NCI-H2196 treated with DMSO at 0.1 percent for 48 hours (cell line): ENCODE measurements around the gene WRAP73.

Source experiments
- DNase-seq: peaks from one replicate; lab custom pipeline; 2025; ENCODE audit not compliant: unreplicated experiment; lab: John Stamatoyannopoulos, UW

Gene WRAP73

DNA sequence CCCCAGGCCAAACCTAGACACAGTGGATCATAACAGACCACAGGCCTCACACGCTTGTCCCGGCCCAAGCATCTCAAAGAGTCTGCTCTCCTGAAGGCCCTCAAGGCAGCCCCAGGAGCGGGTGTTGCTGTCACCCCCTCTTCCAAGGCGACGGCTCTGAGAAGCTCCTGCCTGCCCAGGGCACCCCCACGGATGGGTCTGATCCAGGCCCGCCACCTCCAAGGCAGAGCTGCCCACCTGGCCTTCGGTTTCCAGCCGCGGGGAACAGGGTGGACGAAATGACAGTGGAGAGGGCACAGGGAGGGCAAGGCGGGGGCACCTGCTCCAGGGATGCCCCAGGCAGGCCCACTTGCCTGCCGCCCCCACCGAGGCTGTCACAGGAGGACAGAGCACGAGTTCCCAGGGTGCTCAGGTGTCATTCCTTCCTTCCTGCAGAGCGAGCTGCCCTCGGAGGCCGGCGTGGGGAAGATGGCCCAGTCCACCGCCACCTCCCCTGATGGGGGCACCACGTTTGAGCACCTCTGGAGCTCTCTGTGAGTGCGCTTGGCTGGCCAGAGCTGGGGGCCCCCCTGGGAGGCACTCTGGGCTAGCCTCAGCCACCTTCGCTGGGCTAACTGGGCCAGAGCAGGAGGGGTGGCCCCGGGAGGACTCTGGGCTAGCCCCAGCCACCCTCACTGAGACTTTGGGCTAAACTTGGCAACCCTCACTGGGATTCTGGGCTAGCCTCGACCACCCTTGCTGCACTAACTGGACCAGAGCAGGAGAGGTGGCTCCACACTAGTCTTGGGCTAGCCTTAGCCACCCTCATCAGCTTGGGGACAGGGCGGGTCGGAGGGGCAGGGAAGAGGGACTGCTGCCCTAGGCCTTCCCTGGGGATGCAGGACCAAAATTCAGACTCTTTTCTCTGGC is 32.2 kb upstream of the WRAP73 start:
- DNase-seq, result no peak

DNA sequence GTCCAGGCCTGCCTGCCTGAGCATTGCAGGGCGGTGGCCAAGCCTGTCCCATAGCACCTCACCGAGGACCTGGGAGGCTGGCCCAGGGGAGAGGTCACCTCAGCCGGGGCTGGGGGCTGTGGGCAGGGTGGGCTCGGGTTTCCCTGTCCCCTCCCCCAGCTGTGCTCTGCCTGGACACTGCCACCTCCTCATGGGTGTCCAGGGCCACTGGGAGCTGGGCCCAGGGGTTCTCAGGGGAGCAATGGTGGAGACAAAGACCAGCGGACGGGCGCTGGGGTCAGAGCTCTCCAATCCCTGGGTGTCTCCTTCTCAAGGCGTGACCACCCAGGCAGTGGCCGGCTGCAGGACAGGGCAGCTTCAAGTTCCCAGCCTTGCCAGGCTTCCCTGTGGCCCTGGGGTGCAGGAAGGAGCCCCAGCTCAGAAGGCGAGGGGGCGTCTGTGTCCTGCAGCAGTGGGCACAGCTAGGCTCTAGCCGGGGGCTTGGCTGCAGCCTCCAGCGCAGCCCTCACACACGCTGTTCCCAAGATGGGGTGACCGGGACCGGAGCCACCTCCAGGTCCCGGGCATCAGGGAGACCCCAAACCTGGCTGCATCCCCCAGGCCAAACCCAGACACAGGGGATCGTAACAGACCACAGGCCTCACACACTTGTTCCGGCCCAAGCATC is 31.5 kb upstream of the WRAP73 start:
- DNase-seq, result no peak

DNA sequence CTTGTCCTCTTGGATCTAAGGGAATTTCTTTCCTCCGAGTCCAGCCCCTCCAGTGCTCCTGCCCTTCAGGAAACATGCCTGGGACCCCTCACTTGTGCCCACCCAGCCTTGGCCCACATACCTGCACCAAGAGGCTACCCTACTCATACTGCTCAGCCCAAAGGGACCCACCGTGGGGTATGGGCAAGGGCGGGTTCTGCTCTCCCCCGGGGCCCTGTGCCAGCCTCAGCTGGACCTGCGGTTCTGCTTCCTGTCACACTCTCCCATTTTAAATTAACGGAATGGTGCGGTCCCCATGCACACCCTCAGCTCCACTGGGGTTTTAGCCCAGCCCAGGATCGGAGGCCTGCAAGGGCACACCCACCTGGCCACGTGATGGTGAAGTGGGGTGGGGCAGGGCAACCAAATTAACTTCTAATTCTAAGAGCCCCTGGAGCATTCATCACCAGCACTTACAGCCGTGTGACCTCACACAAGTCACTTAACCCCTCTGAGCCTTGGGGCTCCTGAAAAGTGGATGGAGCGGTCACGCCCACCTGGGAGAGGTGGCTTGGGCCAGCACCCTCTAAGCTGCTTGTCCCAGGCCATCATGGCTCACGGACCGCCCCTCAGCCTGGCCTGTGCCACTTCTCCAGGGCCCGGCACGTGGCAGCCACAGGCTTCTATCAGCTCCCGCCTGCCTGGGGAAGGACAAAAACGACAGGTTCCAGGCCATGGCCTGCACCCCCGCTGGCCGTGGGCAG is 30.8 kb upstream of the WRAP73 start:
- no peak for DNase-seq

DNA sequence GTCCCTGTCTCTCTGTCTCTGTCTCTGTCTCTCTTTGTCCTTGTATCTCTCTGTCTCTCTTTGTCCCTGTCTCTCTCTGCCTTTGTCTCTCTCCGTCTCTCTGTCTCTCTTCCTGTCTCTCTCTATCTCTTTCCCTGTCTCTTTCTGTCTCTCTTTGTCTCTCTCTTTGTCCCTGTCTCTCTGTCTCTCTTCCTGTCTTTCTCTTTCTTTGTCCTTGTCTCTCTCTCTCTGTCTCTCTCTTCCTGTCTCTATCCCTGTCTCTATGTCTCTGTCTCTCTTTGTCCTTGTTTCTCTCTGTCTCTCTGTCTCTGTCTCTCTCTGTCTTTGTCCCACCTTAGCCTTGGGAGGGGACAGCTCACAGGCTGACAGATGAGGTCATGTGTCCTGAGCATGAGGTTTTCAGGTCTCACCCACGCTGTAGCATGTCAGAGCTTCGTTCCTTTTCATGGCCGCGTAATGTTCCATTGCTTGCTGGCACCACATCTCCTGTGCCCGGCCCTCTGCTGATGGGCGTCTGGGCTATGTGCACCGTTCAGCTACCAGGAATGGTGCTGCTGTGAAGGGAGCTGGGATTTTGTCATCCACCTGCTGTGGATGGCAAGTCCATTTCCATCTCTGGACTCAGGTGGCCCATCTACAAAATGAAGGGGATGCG is 30.0 kb upstream of the WRAP73 start:
- DNase-seq, result no peak

DNA sequence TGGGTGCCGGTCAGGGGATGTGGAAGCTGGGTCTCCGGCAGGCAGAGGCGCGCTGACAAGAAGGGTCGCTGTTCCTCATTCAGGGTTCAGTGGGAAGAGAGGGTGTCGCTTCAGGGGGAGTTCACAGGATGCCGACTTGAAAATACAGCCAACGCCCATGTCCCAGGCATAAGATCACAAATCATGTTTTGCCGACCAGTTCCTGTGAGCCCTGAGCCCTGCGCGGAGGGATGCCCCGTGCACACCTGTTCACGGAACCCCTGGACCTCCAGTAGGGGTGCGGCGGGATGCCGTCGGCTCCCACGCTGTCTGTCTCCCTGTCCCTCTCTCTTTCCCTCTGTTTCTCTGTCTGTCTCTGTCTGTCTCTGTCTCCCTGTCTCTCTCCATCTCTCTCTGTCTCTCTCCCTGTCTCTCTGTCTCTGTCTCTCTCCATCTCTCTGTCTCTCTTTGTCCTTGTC is 29.2 kb upstream of the WRAP73 start:
- DNase-seq, result no peak

DNA sequence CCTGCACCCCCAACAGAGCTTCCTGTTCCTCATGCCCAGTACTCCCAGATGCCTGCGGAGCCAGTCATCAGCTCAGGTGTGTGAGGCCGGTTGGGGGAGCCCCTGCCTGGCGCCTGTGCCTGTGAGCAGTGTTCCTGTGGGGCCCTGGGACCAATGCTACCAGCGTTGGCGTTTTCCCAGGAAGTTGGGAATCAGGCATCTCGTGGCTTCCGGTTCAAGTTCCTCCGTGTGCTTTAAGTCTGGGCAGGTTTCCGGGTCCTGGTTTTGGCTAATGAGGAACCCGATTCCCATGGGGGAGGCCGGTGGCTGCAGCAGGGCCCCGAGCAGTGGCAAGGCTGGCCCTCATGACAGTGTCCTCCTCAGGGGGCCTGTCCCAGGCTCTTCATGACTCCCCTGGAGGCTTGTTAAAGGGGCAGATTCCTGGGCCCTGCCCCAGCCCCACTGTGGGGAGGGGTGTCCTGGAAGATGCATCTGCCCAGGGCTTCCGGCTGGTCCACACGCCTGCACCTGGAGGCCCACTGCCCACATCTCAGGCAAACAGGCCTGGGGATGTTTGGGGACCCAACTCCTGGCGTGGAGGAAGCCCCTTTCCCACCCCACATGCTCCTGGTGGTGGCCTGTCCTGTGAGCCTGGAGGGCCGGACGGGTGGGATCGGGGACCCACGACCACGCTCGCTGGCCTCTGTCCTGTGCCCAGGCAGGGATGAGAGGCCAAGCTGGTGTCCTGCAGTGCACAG is 28.6 kb upstream of the WRAP73 start:
- no peak for DNase-seq

DNA sequence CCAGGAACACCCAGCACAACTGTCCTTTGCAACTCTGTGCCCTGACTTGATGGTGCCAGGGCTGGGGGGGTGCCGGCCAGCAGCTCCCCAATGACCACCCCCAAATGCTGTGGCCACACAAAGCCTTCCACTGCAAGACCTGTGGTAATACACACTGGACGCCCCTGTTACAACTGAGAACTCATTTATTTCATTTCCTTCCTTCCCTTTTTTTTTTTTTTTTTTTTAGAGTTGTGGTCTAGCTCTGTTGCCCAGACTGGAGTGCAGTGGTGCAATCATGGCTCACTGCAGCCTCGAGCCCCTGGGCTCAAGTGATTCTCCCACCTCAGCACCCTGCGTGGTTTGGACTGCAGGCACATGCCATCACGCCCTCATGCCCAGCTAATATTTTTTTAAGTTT is 27.6 kb upstream of the WRAP73 start:
- DNase-seq, result no peak

DNA sequence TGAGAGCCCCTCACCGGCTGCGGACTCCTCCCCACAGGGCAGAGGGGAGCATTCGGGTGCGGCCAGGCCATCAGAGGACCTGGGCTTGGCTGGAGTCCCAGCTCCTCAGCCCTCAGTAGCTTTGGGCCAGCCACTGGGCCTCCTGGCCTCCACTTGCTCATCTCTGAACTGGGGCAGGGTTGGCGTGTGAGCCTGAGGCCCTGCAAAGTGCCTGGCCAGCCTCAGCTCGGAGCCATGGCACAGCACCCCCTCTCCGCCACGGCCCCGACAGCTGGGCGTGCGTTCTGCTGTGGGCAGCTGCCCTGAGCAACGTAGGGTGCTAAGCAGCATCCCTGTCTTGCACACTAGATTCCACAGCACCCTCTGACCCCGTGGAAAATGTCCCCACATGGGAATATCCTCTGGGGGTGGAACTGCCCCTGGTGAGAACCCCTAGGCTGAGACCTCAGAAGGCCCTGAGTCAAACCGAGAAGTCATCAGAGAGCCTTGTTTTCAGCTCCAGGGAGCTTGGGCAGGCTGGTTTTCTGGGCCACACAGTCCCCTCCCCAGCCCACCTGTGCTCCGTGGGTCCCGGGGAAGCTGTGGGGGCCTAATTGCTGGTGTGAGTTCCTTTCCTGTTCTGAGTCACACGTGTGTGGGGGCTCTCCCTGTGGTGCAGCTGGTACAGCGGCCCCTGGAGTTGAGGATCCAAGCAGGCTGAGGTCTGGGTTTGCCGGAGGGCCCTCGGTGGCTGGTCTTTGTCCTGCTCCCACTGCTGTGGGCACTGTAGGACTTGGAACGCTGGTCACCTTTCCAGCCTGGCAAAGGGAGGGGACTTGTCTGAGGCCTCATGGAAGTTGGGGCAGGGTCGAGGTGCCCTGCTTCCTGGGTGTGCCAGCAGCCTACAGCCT is 26.9 kb upstream of the WRAP73 start:
- no peak for DNase-seq

DNA sequence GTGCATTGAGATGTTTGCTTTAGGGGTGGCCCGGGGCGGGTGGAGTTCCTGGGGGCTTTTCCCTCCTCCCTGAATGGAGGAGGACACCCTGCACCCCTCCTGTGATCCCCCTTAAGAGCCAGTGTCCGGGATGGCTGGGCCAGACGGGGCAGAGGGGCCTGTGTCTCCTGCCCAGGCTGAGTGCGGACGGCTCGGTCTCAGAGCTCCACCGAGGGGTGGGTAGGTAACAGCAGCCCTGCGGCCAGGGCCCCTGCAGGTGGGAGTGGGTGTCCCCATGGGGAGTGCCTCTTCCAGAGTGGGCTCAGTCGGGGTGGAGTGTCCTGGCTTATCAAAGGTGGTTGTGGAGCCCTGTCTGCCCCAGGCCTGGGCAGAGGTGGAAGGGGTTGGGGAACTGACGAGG is 25.5 kb upstream of the WRAP73 start:
- DNase-seq, result no peak

DNA sequence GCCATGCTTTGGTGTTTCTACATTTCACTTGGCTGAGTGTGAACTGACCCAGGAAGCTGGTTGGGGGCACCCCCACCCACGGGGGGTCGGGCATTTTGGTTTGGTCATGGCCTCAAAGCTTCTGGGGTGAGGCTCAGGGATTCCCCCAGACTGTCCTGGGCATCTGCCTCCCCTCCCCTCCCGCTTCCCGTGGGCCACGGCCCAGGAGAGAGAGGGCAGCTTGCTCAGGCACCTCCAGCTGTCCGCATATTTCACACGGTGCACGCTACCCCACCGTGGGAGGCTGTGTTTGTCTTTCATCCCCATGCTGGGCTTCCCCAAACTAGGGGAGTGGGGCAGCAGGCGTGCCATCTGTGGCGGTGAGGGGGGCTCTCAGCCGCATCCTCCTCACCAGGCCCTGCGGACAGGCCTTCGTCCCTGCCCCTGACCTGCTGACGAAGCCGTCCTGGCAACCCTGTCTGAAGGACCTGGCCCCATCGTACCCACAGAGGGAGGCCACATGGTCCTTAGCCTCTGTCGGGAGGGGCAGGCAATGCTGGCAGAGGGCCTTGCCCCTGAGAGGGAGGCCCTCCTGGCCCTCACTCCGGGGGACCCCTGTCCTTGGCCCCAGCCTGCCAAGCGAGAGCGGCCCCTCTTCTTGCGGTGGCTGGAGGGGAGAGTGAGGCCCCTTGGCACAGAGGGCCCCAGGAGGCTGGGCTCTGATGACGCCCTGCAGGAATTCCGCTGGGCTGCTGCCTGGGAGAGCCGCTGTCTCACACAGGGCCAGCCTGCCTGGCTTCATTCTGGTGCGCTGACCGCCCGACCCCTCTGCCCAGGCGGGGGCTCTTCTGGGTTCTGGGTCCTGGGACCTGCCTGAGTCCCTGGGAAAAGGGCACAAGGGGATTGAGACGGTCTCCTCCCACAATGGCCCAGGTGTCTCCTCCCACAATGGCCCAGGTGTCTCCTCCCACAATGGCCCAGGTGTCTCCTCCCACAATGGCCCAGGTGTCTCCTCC is 24.5 kb upstream of the WRAP73 start:
- DNase-seq, result no peak

DNA sequence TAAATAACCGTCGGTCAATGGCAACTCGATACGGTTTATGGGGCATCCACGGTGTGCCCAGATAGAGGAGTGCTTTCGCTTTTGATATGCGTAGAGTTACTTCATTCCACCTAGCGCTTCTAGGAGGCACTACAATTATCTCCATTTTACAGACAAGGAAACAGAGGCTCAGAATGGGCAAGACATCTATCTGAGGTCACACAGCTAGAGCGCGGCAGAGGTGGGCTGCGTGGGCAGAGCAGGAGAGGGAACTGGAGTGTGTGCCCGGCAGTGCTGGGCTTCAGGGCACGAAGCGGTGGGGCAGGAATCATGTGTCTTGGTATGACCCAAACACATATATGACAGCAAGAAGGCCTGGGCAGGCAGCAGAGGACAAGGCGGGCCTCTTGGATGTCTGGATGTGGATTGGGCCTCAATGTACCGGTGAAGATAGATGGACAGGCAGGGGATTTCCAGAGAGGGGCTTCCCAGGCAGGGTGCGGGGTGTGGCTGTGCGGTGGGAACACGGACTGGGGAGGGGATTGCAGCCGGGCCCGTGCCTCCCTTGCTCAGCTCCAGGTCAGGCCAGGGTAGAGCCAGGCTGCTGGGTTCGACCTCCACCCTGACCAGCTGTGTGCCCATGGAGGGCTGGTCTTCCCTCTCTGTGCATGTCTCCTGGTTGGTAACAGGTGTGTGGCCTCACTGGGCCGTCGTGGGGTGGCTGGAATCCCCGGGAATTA is 23.6 kb upstream of the WRAP73 start:
- DNase-seq, result no peak

DNA sequence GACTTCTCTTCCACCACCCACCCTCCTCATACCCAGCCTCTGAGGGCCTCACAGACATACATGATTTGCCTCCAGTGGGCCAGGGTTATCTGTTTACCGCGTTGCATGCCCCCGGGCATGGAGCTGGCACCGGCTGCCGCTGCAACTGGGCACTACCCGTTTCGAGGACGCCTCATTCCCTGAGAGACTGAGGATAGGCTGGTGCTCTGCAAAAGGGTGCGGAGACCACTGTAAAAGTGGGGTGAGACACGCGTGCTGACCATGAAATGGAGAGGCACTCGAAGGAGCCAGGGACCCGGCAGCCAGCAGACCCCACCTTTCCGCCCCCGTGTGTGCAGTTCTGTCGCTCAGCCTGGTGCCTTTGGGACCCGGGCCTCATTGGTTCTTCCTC is 23.1 kb upstream of the WRAP73 start:
- DNase-seq, result no peak

DNA sequence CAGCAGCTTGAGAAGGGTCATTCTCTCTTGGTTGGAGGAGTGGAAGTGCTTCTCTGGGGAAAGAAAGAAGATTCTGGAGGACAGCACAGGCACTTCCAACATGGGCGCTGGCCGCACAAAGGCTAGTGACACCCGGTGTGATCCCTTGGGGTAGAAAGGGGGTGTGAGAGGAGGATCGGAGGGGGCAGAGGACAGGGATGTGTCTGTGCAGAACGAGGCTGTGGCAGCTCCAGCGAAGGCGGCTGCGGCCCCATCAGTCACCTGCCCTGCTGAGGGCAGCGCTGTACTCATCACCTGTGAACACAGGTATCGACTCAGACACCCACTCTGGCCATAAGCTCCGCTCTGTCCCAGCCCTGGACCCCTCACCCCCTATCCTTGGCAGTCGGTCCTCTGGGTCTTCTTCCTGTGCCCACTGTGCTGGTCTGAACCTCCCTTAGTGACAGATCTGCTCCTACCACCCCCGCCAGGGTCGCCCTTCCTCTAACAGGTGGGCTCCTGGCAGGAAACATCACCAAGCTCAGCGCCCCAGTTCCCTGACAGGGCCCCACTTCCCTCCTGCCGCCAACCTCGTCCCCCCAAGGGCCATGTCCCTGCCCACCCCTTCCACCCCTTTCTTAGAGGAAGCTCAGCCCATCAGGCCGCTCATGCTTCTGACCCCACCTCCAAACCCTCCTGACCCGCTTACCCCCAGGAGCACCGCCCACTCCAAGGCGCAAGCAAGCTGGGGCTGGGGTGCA is 22.5 kb upstream of the WRAP73 start:
- no peak for DNase-seq

DNA sequence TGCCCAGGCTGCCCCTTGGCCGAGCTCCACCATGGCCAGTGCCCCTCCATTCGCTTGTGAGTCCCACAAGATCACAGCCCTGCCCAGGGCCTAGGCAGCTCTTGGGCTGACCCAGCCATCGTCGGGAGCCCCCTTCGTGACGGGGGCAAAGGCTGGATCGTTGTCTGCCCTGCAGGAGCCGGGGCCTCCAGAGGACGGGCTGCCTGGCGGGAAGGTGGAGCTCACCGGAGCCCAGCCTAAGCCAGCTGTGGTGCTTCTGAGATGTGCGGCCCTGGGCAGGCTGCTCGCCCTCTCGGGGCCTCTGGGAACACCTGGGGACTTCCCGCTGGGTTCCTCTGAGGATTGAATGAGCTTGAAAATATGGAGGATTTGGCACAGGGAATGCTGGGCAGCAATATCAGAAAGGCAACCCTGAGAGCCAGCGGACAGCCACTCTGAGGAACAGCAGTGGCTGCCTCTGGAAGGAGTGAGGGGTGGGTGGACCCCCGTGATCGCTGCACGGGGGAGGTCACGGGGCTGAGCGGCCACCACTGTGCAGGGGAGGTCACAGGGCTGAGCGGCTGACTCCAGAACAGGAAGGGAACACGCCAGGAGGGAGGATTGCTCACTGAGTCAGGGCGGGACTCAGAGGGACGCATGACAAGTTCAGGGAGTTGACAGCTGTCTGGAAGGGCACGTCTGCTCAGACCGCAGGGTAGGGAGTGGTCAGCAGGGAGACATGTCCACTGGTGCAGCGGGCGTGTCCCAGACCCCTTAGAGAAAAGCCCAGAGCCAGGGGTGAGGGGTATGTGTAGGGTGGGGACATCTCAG is 21.7 kb upstream of the WRAP73 start:
- no peak for DNase-seq

DNA sequence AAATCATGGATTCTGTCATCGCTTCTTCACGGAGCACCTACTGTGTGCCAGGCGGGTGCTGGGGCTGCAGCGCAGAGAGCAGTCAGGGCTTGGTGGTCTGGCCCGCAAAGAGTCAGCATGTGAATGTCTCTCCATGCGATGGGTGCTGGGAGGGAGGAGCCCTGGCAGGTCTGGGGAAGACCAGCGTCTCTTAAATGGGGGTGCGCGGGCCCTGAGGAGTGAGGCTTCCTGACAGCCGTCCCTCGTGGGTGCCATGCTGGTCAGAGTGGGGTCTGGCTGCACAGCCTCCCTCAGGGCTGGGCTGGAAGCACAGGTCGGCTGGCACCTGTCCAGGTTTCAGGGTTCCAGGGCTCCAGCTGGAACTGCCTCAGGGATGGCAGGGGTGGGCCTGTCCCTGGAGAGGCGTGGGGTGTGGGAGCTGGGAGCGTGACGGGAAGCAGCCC is 20.9 kb upstream of the WRAP73 start:
- no peak for DNase-seq

DNA sequence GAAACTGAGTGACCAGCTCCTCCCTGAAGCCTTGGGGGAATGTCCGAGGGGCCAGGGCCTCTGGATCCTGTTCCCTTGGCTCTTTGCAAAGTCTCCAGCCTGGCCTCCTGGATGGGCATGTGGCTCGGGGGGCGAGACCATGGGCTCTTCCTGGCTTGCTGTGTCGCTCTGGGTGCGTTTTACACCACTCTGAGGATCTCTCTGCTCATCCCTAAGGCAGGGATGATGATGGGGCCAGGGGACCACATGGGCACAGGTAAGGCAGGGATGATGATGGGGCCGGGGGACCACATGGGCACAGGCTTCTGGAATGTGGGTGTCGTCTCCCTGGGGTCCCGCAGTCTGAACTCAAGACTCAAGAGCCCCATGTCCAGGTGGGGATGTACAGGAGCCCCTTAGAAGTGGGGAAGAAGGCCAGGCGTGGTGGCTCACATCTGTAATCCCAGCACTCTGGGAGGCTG is 20.1 kb upstream of the WRAP73 start:
- DNase-seq, result no peak
